Neural cell (in vitro differentiated cells): Measurements from ENCODE around the gene ZNF300. TPM values are rescaled to one million over a fixed set of nuclear protein-coding genes. Genes with fewer than 3 reads are reported as not detected.

ENCODE experiments used
- H2AFZ ChIP-seq: fragments of 200-600, 300-800 bp; sonication (generic), shearing (Covaris generic); 2 replicates; pipeline ENCODE4 v1.6.0; 2014; ENCODE audit warnings: low read depth, mild to moderate bottlenecking, antibody characterized with exemption, low read length, moderate library complexity
- H3F3A ChIP-seq: fragments of 200-600 bp; shearing (Covaris generic); 2 replicates; pipeline ENCODE4 v1.6.1; 2016; ENCODE audit warnings: mild to moderate bottlenecking, moderate library complexity, mixed read lengths, antibody characterized with exemption, low read length; ENCODE audit not compliant: insufficient read depth, poor library complexity, severe bottlenecking
- H3K27ac ChIP-seq: fragments of 200-600, 300-800 bp; sonication (generic), shearing (Covaris generic); 2 replicates; pipeline ENCODE4 v1.5.1; 2014; ENCODE audit warnings: mild to moderate bottlenecking, low read length, moderate library complexity
- H3K27me3 ChIP-seq: fragments of 300-800, 200-600 bp; sonication (generic), shearing (Covaris generic); 2 replicates; pipeline ENCODE4 v1.6.0; 2014; ENCODE audit warnings: mild to moderate bottlenecking, low read depth, low read length, moderate library complexity; ENCODE audit not compliant: insufficient read depth
- H3K36me3 ChIP-seq: fragments of 300-800, 200-600 bp; sonication (generic), shearing (Covaris generic); 2 replicates; pipeline ENCODE4 v1.5.1; 2014; ENCODE audit warnings: mild to moderate bottlenecking, antibody characterized with exemption, low read length, moderate library complexity; ENCODE audit not compliant: insufficient read depth
- H3K4me2 ChIP-seq: fragments of 300-800, 200-600 bp; sonication (generic), shearing (Covaris generic); 2 replicates; pipeline ENCODE4 v1.6.0; 2014; ENCODE audit warnings: mild to moderate bottlenecking, low read length
- H3K4me3 ChIP-seq: fragments of 300-800, 200-600 bp; sonication (generic), shearing (Covaris generic); 2 replicates; pipeline ENCODE4 v1.5.1; 2014; ENCODE audit warnings: mild to moderate bottlenecking, low read length, moderate library complexity
- H3K79me2 ChIP-seq: fragments of 200-600 bp; shearing (Covaris generic); replicated peaks from 2 replicates; pipeline ENCODE4 v1.6.0; 2014; ENCODE audit warnings: mild to moderate bottlenecking, low read length, moderate library complexity; ENCODE audit not compliant: insufficient read depth
- H3K9ac ChIP-seq: fragments of 300-800, 200-600 bp; sonication (generic), shearing (Covaris generic); 2 replicates; pipeline ENCODE4 v1.6.1; 2016; ENCODE audit warnings: mild to moderate bottlenecking, low read length, mixed read lengths
- H3K9me2 ChIP-seq: fragments of 200-600 bp; shearing (Covaris generic); 2 replicates; pipeline ENCODE4 v1.6.1; 2016; ENCODE audit warnings: mild to moderate bottlenecking, low read length, mixed read lengths; ENCODE audit not compliant: insufficient read depth
- H3K9me3 ChIP-seq: fragments of 200-600, 300-800 bp; sonication (generic), shearing (Covaris generic); 2 replicates; pipeline ENCODE4 v1.6.1; 2016; ENCODE audit warnings: mild to moderate bottlenecking, mixed run types, low read length, moderate library complexity, mixed read lengths
- H4K20me1 ChIP-seq: fragments of 200-600 bp; shearing (Covaris generic); 2 replicates; pipeline ENCODE4 v1.6.1; 2016; ENCODE audit warnings: mild to moderate bottlenecking, mixed run types; ENCODE audit not compliant: insufficient read depth
- CTCF ChIP-seq: fragments of 450-650 bp; IDR thresholded peaks from 2 replicates; pipeline ENCODE4 v1.5.1; 2014; ENCODE audit warnings: antibody characterized with exemption, mild to moderate bottlenecking, moderate library complexity; ENCODE audit not compliant: poor library complexity, severe bottlenecking
- EP300 ChIP-seq: fragments of 450-650 bp; conservative IDR thresholded peaks from 2 replicates; pipeline ENCODE4 v1.6.1; 2014; ENCODE audit warnings: antibody characterized with exemption, mild to moderate bottlenecking, moderate library complexity; ENCODE audit not compliant: poor library complexity, severe bottlenecking
- EZH2 ChIP-seq: fragments of 200-600, 300-800 bp; shearing (Covaris generic), sonication (generic); IDR thresholded peaks from 2 replicates; pipeline ENCODE4 v1.6.1; 2014; ENCODE audit warnings: antibody characterized with exemption, low read length, borderline replicate concordance, mild to moderate bottlenecking; ENCODE audit not compliant: insufficient read depth, poor library complexity, severe bottlenecking
- MXI1 ChIP-seq: fragments of 450-650 bp; conservative IDR thresholded peaks from 2 replicates; pipeline ENCODE4 v1.6.1; 2014; ENCODE audit warnings: antibody characterized with exemption, mild to moderate bottlenecking; ENCODE audit not compliant: poor library complexity, severe bottlenecking
- POLR2AphosphoS5 ChIP-seq: IDR thresholded peaks from 2 replicates; pipeline ENCODE4 v1.6.1; 2012
- RAD21 ChIP-seq: fragments of 450-650 bp; conservative IDR thresholded peaks from 2 replicates; pipeline ENCODE4 v1.6.1; 2014; ENCODE audit warnings: antibody characterized with exemption, mild to moderate bottlenecking, moderate library complexity
- REST ChIP-seq: IDR thresholded peaks from 2 replicates; pipeline ENCODE4 v1.6.1; 2012; ENCODE audit warnings: borderline replicate concordance
- SMC3 ChIP-seq: fragments of 450-650 bp; conservative IDR thresholded peaks from 2 replicates; pipeline ENCODE4 v1.6.1; 2014; ENCODE audit warnings: antibody characterized with exemption, mild to moderate bottlenecking, moderate library complexity; ENCODE audit not compliant: poor library complexity
- TAF1 ChIP-seq: IDR thresholded peaks from 2 replicates; pipeline ENCODE4 v1.6.1; 2012; ENCODE audit warnings: low read depth
- polyA plus RNA-seq: library from polyadenylated mRNA; depleted of rRNA; stranded (reverse); fragments of >200 nt; gene quantifications from 2 replicates; pipeline ENCODE4 v1.2.3, GENCODE V29; 2014

The ZNF300 gene
- polyA plus RNA-seq, 1 donor from 2014 or later, result 126 TPM

- no peaks in the 10 kb centered on the region for H3K9me2 ChIP-seq
- H2AFZ ChIP-seq, result no peak overlapping the region
- H3F3A ChIP-seq, result no peaks in the 10 kb centered on the region
- no peaks in the 10 kb centered on the region for H4K20me1 ChIP-seq
- no peaks in the 10 kb centered on the region for H3K79me2 ChIP-seq
- no peaks in the 10 kb centered on the region for H3K27me3 ChIP-seq
- TF ChIP-seq MXI1, result no peak
- TF ChIP-seq EZH2, result no peak
- TF ChIP-seq REST, result no peak
- no peak for TF ChIP-seq EP300
- no peak for TF ChIP-seq CTCF
- TF ChIP-seq RAD21, result no peak
- no peak for TF ChIP-seq TAF1
- no peak for TF ChIP-seq POLR2AphosphoS5
- TF ChIP-seq SMC3, result no peak
- no peak overlapping the region for H3K9ac ChIP-seq
- H3K36me3 ChIP-seq, result no peaks in the 10 kb centered on the region
- H3K9me3 ChIP-seq, result no peaks in the 10 kb centered on the region
- H3K4me3 ChIP-seq, result no peak overlapping the region
- H3K27ac ChIP-seq, result no peak overlapping the region
- H3K4me2 ChIP-seq, result no peak overlapping the region
Measured at GRCh38 chr5:150848271-150848670, 56.5 kb downstream of the ZNF300 start.

GRCh38 chr5:150847334-150847695, 57.5 kb downstream of the ZNF300 start:
- Histone ChIP-seq H3K4me2 (no peak overlapping the region), H3F3A (no peaks in the 10 kb centered on the region), H3K4me3 (no peak overlapping the region), H3K9me2 (no peaks in the 10 kb centered on the region), H3K79me2 (no peaks in the 10 kb centered on the region), H3K27me3 (no peaks in the 10 kb centered on the region), H2AFZ (no peak overlapping the region), H4K20me1 (no peaks in the 10 kb centered on the region), H3K9me3 (no peaks in the 10 kb centered on the region), H3K9ac (no peak overlapping the region), H3K36me3 (no peaks in the 10 kb centered on the region), H3K27ac (no peak overlapping the region)
- TF ChIP-seq EZH2, result no peak
- TF ChIP-seq TAF1, result no peak
- TF ChIP-seq EP300, result no peak

- Histone ChIP-seq H3K4me2 (no peak overlapping the region), H3K79me2 (no peaks in the 10 kb centered on the region), H3K9me2 (no peaks in the 10 kb centered on the region), H3K36me3 (no peaks in the 10 kb centered on the region), H3K9me3 (no peaks in the 10 kb centered on the region), H4K20me1 (no peaks in the 10 kb centered on the region), H3K27me3 (no peaks in the 10 kb centered on the region), H3K4me3 (no peak overlapping the region), H2AFZ (no peak overlapping the region), H3K9ac (no peak overlapping the region), H3K27ac (no peak overlapping the region), H3F3A (no peaks in the 10 kb centered on the region)
- TF ChIP-seq SMC3 (peak; percentile 77), POLR2AphosphoS5 (no peak), RAD21 (peak; percentile 82), REST (no peak), TAF1 (no peak), MXI1 (peak; percentile 26), CTCF (peak; percentile 83), EZH2 (no peak), EP300 (no peak)
Measured at GRCh38 chr5:150846654-150847333, 58.0 kb downstream of the ZNF300 start.
